HG03045 (cell line): Measurements from ENCODE around the gene LCA5.
"Not testable (repeated sequence)": the region's sequence is repeated elsewhere in the genome, so short reads cannot be mapped to it uniquely, and the experiment has no call there.

Experiments
- ATAC-seq: cut with Tn5 transposase; IDR thresholded peaks from one replicate; pipeline ENCODE4 v1.9.1; 2021; ENCODE audit warnings: mild to moderate bottlenecking, moderate library complexity; ENCODE audit not compliant: unreplicated experiment

The LCA5 gene

GRCh38 chr6:79538106-79538971 is 1.1 kb upstream of the LCA5 start:
- no peak for ATAC-seq

DNA sequence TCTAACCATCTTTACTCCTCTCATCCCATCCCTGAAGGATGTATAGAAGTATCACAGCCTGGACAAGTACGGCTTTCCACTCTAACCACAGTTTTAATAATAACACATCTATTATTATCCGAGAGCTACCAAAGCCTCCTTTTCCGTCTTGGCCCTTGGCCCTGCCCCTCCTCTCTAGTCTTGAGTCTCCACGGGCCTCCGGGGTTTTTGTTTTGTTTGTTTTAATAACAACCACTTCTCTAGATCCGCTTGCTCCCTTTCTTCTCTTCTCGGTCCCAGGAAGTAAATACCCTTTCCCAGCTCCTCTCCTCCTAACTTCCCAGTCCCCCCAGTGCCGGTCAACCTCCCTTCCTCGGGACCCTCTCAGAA is 661 bp downstream of the LCA5 start:
- ATAC-seq, result no peak

DNA sequence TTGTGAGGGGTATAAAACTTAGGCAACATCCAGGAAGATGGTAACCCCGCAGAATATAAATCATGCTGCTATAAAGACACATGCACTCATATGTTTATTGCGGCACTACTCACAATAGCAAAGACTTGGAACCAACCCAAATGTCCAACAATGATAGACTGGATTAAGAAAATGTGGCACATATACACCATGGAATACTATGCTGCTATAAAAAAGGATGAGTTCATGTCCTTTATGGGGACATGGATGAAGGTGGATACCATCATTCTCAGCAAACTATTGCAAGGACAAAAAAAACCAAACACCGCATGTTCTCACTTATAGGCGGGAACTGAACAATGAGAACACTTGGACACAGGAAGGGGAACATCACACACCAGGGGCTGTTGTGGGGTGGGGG is 7.7 kb downstream of the LCA5 start:
- not testable (repeated sequence) for ATAC-seq

DNA sequence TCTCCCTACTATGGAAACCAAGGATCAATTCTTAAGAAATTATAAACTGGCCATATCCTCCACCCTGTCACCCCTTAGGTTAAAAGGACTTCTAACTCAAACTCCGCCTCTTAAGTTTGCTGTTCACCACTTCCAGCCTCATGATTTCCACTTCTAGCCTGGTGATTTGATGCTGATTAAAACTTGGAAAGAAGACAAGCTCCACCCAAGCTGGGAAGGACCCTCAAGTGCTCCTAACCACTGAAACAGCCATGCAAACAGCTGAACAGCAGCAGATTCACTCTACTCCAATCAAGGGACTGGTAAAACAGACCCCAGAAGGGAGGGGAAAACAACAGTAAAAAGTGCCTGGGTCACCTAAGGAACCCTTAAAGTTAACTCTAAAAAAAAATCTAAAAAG is 10.3 kb downstream of the LCA5 start:
- ATAC-seq, result no peak

GRCh38 chr6:79525272-79526100 is 11.7 kb downstream of the LCA5 start:
- ATAC-seq, result no peak

DNA sequence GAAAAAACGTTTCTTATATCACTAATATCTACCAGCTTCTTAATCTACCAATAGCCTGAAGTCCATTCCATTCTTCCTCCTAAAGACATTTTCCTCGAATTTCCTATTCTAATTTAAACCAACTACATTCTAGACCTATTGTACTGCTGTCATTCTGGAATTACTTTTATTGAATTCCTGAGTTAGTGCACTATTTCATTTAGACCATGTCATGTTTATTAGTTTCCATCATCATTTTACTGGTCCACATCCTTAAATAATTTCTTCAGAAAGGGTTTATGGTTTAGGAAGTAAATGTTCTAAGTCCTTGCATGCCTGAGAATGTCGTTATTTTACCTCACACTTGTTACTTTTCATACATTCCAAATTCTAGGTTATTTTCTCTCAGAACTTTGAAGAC is 13.2 kb downstream of the LCA5 start:
- no peak for ATAC-seq

- no peak for ATAC-seq
These were observed 14.6 kb downstream of the LCA5 start for GRCh38 chr6:79522609-79523008.

GRCh38 chr6:79520534-79520933 is 16.7 kb downstream of the LCA5 start:
- ATAC-seq, result no peak

GRCh38 chr6:79518842-79519241 is 18.4 kb downstream of the LCA5 start:
- no peak for ATAC-seq

DNA sequence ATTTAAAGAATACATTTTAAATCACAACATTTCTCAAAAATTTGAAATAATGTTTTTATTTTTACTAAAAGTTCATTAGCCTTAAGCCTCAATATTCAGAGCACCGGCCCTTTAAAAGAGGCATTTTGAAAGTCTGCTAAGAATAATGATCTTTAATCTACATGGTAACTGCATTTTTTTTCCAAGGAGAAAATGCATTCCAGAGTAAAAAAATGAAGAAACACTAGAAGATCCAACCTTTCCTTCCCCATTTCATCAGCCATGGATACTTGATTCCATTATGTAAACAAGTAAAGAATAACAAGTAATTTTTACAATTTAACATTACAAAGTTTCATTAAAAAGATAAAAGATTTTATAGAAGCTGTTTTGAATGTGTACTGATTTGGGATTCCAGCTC is 21.8 kb downstream of the LCA5 start:
- no peak for ATAC-seq

GRCh38 chr6:79513111-79513510 is 24.1 kb downstream of the LCA5 start:
- no peak for ATAC-seq

DNA sequence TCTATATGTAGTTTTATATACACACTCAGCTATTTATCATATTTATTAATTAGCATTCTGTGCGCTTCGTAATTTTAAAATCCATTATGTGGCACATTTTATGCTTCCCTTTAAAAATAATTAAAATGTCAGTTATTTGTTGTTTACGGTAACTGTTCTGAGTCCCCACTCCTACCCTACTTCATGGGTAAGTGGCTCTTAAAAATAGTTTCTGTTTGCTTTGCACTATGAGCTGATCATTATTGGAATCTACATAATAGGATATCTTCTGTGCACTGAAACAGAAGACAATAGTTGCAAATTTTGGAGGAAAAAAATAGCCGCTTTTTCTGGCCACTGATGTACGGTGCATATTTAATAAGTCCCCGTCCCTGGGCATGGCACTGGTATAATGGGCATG is 25.2 kb downstream of the LCA5 start:
- no peak for ATAC-seq

GRCh38 chr6:79510707-79511106 is 26.5 kb downstream of the LCA5 start:
- no peak for ATAC-seq

GRCh38 chr6:79506251-79506650 is 31.0 kb downstream of the LCA5 start:
- no peak for ATAC-seq

- no peak for ATAC-seq
These were observed 32.9 kb downstream of the LCA5 start for GRCh38 chr6:79504372-79504771.

- no peak for ATAC-seq
These were observed 38.4 kb downstream of the LCA5 start for GRCh38 chr6:79498842-79499241.

DNA sequence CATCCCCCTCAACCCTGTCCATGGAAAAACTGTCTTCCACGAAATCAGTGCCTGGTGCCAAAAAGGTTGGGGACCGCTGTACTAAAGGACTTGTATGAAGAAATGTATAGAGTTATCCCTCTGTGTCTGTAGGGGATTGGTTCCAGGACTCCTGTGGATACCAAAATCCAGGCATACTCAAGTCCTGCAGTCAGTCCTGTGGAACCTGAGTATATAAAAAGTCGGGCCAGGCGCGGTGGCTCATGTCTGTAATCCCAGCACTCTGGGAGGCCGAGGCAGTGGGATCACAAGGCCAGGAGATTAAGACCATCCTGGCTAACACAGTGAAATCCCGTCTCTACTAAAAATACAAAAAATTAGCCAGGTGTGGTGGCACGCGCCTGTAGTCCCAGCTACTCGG is 42.0 kb downstream of the LCA5 start:
- ATAC-seq, result no peak

DNA sequence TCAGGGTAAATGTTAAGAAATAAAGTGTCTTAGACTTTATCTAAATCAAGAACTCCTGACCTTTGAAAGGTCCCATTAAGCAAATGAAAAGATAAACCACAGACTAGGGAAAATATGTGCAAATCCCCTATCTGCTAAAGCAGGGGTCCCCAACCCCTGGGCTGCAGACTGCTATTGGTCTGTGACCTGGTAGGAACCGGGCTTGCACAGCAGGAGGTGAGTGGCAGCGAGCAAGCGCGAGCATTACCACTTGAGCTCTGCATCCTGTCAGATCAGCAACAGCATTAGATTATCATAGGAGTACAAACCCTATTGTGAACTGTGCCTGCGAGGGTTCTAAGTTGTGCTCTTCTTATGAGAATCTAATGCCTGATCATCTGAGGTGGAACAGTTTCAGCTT is 42.4 kb downstream of the LCA5 start:
- ATAC-seq, result no peak

DNA sequence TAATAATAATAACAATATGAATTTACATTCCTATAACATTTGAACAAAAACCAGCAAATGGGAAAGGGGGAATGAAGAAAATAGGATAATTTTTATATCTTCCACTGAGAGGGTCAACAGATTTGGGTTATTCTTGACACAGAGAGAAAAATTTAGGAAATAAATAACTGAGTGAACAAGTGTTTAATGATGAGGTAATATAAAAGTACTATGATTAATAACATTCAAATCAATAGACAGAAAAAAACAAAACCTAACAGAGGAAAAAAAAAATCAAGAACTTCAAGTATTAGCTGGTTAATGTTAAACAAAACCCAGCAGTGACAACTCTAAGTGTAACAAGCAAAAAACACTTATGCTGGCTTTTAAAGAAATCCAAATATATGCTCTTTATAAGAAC is 66.5 kb downstream of the LCA5 start:
- ATAC-seq, result no peak

- no peak for ATAC-seq
These were observed 67.6 kb downstream of the LCA5 start for GRCh38 chr6:79469376-79470246.

GRCh38 chr6:79468587-79468986 is 68.6 kb downstream of the LCA5 start:
- ATAC-seq, result no peak
